WTC11 (cell line): ENCODE data around the gene PPDPF. TPM values are rescaled to one million over a fixed set of nuclear protein-coding genes. Genes with fewer than 3 reads are reported as not detected.
A peak's percentile ranks its signal among the peaks of the same experiment; 100 is the strongest.

ENCODE experiments used
- ATAC-seq: fragments of 200-7000 bp; cut with Tn5 transposase; 2 replicates; pipeline ENCODE4 v1.10.0; 2021; ENCODE audit warnings: mild to moderate bottlenecking, moderate library complexity
- CTCF ChIA-PET: fragments of 300-600 bp; sonication (Branson Sonifier 250); formaldehyde crosslinking; loops from one replicate; lab custom pipeline; 2021; ENCODE audit warnings: antibody characterized with exemption; lab: Charles Lee
- POLR2A ChIA-PET: fragments of 350-600 bp; sonication (Branson Sonifier 250); formaldehyde crosslinking; loops from one replicate; lab custom pipeline; 2021; ENCODE audit warnings: antibody characterized with exemption; lab: Charles Lee
- DNase-seq: peaks from one replicate; pipeline ENCODE4 v3.0.0; 2021; ENCODE audit warnings: low spot score
- H3K27ac Mint-ChIP-seq: 2 replicates; pipeline ENCODE4 v1.8.0; 2021; ENCODE audit warnings: mixed read lengths
- H3K27me3 Mint-ChIP-seq: 2 replicates; pipeline ENCODE4 v1.8.0; 2021; ENCODE audit warnings: low read depth, mild to moderate bottlenecking, moderate library complexity, mixed read lengths
- H3K36me3 Mint-ChIP-seq: 2 replicates; pipeline ENCODE4 v1.8.0; 2021; ENCODE audit warnings: mixed read lengths
- H3K4me1 Mint-ChIP-seq: 2 replicates; pipeline ENCODE4 v1.8.0; 2022; ENCODE audit warnings: mixed read lengths
- H3K4me3 Mint-ChIP-seq: 2 replicates; pipeline ENCODE4 v1.8.0; 2021; ENCODE audit warnings: mild to moderate bottlenecking, moderate library complexity, mixed read lengths
- H3K9me3 Mint-ChIP-seq: 2 replicates; pipeline ENCODE4 v1.8.0; 2021; ENCODE audit warnings: mixed read lengths
- ELF4 ChIP-seq: sonication (generic); formaldehyde crosslinking; IDR thresholded peaks from 2 replicates; pipeline ENCODE4 v1.8.1; 2022; ENCODE audit warnings: low read depth, mild to moderate bottlenecking, moderate library complexity, missing genetic modification reagents
- ETV6 ChIP-seq: sonication (generic); formaldehyde crosslinking; IDR thresholded peaks from 2 replicates; pipeline ENCODE4 v1.8.1; 2022; ENCODE audit warnings: mild to moderate bottlenecking, missing genetic modification reagents
- FOXJ3 ChIP-seq: sonication (generic); formaldehyde crosslinking; IDR thresholded peaks from 2 replicates; pipeline ENCODE4 v1.9.0; 2021; ENCODE audit warnings: missing genetic modification reagents, mild to moderate bottlenecking, borderline replicate concordance
- NFYB ChIP-seq: sonication (generic); formaldehyde crosslinking; conservative IDR thresholded peaks from 2 replicates; pipeline ENCODE4 v1.8.0; 2022; ENCODE audit warnings: low read depth, missing genetic modification reagents
- PRRX2 ChIP-seq: fragments of 250-450 bp; sonication (Bioruptor Pico); IDR thresholded peaks from 2 replicates; pipeline ENCODE4 v1.8.0; 2021; ENCODE audit warnings: mild to moderate bottlenecking
- SMAD4 ChIP-seq: sonication (generic); formaldehyde crosslinking; IDR thresholded peaks from 2 replicates; pipeline ENCODE4 v1.8.0; 2022; ENCODE audit warnings: mild to moderate bottlenecking, missing genetic modification reagents
- SP1 ChIP-seq: sonication (generic); formaldehyde crosslinking; conservative IDR thresholded peaks from 2 replicates; pipeline ENCODE4 v1.8.1; 2022; ENCODE audit warnings: missing genetic modification reagents
- TEAD4 ChIP-seq: sonication (generic); formaldehyde crosslinking; IDR thresholded peaks from 2 replicates; pipeline ENCODE4 v1.8.0; 2022; ENCODE audit warnings: mild to moderate bottlenecking, missing genetic modification reagents
- ZNF219 ChIP-seq: sonication (generic); formaldehyde crosslinking; IDR thresholded peaks from 2 replicates; pipeline ENCODE4 v1.8.0; 2023; ENCODE audit warnings: missing genetic modification reagents, mild to moderate bottlenecking, borderline replicate concordance
- total RNA-seq: library from RNA; stranded (reverse); gene quantifications from 3 replicates; pipeline ENCODE4 v1.2.3, GENCODE V29; 2021
- TF ChIP-seq, protein P1 (sequence below): sonication (generic); formaldehyde crosslinking; IDR thresholded peaks from 2 replicates; pipeline ENCODE4 v1.8.0; 2022; ENCODE audit warnings: mild to moderate bottlenecking, missing genetic modification reagents
- TF ChIP-seq, protein P2 (sequence below): fragments of 250-450 bp; sonication (Bioruptor Pico); IDR thresholded peaks from 2 replicates; pipeline ENCODE4 v1.8.0; 2021; ENCODE audit warnings: mild to moderate bottlenecking
- TF ChIP-seq, protein P3 (sequence below): sonication (generic); formaldehyde crosslinking; IDR thresholded peaks from 2 replicates; pipeline ENCODE4 v1.8.1; 2022; ENCODE audit warnings: missing genetic modification reagents, borderline replicate concordance

The PPDPF gene
- total RNA-seq, 1 experiment from 2014 or later = 170 TPM

DNA sequence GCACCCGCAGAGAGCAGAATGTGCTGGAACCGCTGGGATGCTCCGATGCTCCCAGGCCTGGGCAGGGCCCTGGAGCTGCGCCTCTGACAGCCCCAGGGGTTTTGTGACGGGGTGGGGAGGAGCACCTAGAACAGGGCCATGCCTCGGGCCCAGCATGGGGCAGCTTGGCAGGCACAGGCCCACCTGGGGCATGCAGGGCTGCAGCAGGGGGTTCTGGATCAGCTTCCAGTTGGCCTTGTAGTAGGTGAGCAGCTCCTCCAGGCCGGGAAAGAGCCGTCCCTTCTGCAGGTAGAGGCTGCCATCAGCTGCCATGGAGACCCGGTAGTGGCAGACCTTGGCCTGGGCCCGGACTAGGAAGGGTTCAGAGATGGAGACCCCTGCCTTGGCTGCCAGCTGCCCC is 22.6 kb downstream of the PPDPF start:
- Mint-ChIP-seq H3K27me3 (no peaks in the 10 kb centered on the region), H3K4me1 (0 out of 2 replicates have a peak, but pooled peaks cover 4% of the 10 kb centered on the region), H3K4me3 (no peak overlapping the region), H3K36me3 (no peaks in the 10 kb centered on the region), H3K9me3 (no peaks in the 10 kb centered on the region), H3K27ac (no peak overlapping the region)
- ChIA-PET POLR2A (no interaction called here), CTCF (no interaction called here)
- DNase-seq = no peak
- TF ChIP-seq ELF4 (CRISPR knock-in tag) (no peak), SMAD4 (CRISPR knock-in tag) (no peak)
- no peak for ATAC-seq

DNA sequence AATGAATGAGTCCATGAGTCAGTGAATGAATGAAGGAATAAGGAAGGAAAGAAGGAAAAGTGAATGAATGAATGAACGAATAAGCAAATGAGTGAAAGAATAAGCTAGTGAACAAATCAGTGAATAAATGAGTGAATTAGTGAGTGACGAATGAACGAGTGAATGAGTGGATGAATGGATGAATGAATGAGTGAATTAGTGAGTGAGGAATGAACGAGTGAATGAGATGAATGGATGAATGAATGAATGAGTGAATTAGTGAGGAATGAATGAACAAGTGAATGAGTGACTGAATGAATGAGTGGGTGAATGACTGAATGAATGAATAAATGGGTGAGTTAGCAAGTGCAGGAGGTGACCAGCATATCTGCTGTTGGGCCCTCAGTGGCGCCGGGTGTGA is 23.2 kb downstream of the PPDPF start:
- CTCF ChIA-PET = interaction anchor here (0.5 to 1.4 kb wide), 2 partner anchors 232 to 430 kb away, joined by 3 to 4 read pairs; no protein-coding TSS in a partner anchor
- no peak overlapping the region for H3K4me3 Mint-ChIP-seq
- ATAC-seq = no peak
- no peaks in the 10 kb centered on the region for H3K27me3 Mint-ChIP-seq
- no peaks in the 10 kb centered on the region for H3K36me3 Mint-ChIP-seq
- no peak for DNase-seq
- no peaks in the 10 kb centered on the region for H3K9me3 Mint-ChIP-seq
- TF ChIP-seq ETV6 (CRISPR knock-in tag) (no peak), SP1 (no peak), NFYB (CRISPR knock-in tag) (no peak), TEAD4 (CRISPR knock-in tag) (no peak)
- TF ChIP-seq, protein P1, sequence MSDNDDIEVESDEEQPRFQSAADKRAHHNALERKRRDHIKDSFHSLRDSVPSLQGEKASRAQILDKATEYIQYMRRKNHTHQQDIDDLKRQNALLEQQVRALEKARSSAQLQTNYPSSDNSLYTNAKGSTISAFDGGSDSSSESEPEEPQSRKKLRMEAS (CRISPR knock-in tag) = no peak
- peak overlapping the region; percentile 9; the same call in 1 of the 2 replicates for H3K27ac Mint-ChIP-seq
- POLR2A ChIA-PET = interaction anchor here (0.6 kb wide), 1 partner anchor 152 kb away, joined by 4 read pairs; no protein-coding TSS in a partner anchor
- peaks cover 6% of the 10 kb centered on the region; the same call in 1 of the 2 replicates for H3K4me1 Mint-ChIP-seq

DNA sequence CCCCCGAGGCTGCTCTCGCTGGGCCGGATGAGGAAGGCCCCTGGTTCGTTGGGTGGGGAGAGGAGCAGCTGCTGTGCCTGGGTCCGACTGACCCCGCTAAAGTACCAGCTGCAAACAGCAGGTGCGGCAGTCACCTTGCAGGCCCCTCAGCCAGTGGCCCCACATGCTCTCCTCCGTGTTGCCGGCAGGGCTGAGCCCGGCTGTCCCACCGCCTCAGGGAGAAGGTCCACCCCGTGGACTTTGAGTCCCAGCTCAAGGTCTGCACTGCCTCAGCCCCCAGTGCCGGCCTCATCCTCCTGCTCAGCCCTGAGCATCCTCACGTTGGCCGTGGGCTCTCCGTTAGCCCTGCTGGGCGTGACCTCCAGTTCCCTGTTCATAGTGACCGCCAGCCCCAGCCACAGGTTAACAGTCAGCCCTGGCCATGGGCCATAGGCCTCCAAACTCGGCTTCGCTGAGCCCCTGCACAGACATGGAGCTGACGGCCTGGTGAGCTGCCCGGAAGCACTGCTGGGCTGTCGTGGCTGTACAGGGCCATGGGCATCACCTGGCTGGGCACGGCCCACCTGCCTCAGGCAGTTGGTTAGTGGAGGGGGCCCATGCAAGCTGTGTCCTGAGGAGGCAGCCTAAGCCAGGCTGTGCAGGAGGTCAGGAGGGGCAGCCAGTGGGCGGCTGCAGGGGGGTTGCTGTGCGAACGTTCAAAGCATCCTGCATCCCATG is 23.8 kb downstream of the PPDPF start:
- DNase-seq (no peak), ATAC-seq (no peak)
- Mint-ChIP-seq H3K4me1 (peaks cover 9% of the 10 kb centered on the region), H3K4me3 (no peak overlapping the region), H3K9me3 (no peaks in the 10 kb centered on the region), H3K27ac (no peak overlapping the region), H3K27me3 (no peaks in the 10 kb centered on the region), H3K36me3 (no peaks in the 10 kb centered on the region)
- CTCF ChIA-PET = interaction anchor here (1.4 kb wide), 1 partner anchor 429 kb away, joined by 4 read pairs; no protein-coding TSS in a partner anchor
- TF ChIP-seq FOXJ3 = no peak
- POLR2A ChIA-PET = no interaction called here

DNA sequence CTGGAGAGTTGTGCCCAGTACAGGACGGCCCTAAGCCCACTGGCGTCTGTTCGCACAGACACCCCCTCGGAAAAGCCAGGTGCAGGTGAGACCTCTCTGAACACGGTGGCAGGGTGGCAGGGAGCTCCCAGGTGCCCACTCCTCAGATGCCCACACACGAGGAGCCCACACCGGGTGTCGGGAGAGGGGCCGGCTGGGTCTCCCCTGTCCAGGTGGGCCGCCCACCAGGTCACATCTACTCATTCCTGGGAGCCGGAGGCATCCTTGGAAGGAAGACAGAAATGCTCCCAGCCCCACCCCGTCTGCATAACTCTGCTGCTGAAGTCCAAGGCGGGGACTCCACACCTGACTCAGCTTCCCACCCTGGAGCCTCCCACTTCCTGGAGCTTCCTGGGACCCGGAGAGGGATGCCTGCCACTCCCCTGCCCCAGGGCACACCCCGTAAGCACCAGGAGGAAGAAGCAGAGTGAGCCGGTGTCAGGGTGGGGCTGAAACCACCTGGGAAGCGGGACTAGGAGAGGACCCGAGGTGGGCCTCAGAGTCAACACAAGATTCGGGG is 24.5 kb downstream of the PPDPF start:
- TF ChIP-seq TEAD4 (CRISPR knock-in tag) = no peak
- TF ChIP-seq ZNF219 (CRISPR knock-in tag) = no peak
- no peaks in the 10 kb centered on the region for H3K36me3 Mint-ChIP-seq
- H3K27ac Mint-ChIP-seq = no peak overlapping the region
- H3K9me3 Mint-ChIP-seq = no peaks in the 10 kb centered on the region
- ChIA-PET CTCF (interaction anchor here (1.4 to 3.4 kb wide), 2 partner anchors 8 to 429 kb away, joined by 4 to 48 read pairs; partner anchors contain the start of gene PTK6), POLR2A (no interaction called here)
- no peak overlapping the region for H3K4me3 Mint-ChIP-seq
- DNase-seq = no peak
- ATAC-seq = no peak
- H3K4me1 Mint-ChIP-seq = peaks cover 11% of the 10 kb centered on the region
- H3K27me3 Mint-ChIP-seq = no peaks in the 10 kb centered on the region

DNA sequence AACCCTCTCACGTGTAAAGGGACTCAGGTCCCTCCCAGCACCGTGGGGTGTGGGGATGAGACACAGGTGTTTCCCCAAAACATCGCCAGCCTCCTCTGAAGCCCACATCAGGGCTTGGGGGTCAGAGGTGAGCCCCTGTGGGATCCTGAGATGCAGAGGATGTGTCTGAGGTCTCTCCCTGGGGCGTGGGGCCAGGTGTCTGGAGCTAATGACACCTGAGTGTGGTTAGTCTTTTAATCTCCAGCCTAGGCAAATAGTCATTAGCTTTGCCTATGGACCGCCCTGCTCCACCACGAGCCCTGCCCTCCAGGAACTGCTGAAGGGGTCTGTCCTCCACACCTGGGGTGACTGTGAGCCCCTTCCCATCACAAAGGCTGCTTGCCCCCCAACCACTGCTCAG is 25.2 kb downstream of the PPDPF start:
- ATAC-seq (no peak), DNase-seq (no peak)
- POLR2A ChIA-PET = interaction anchor here (0.5 kb wide), 1 partner anchor 170 kb away, joined by 4 read pairs; no protein-coding TSS in a partner anchor
- no peak overlapping the region for H3K27ac Mint-ChIP-seq
- CTCF ChIA-PET = interaction anchor here (0.7 to 3.4 kb wide), 2 partner anchors 9 to 27 kb away, joined by 3 to 48 read pairs; partner anchors contain the start of gene PTK6
- H3K9me3 Mint-ChIP-seq = no peaks in the 10 kb centered on the region
- TF ChIP-seq SP1 = no peak
- TF ChIP-seq, protein P2, sequence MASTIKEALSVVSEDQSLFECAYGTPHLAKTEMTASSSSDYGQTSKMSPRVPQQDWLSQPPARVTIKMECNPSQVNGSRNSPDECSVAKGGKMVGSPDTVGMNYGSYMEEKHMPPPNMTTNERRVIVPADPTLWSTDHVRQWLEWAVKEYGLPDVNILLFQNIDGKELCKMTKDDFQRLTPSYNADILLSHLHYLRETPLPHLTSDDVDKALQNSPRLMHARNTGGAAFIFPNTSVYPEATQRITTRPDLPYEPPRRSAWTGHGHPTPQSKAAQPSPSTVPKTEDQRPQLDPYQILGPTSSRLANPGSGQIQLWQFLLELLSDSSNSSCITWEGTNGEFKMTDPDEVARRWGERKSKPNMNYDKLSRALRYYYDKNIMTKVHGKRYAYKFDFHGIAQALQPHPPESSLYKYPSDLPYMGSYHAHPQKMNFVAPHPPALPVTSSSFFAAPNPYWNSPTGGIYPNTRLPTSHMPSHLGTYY (CRISPR knock-in tag) = no peak
- TF ChIP-seq, protein P3, sequence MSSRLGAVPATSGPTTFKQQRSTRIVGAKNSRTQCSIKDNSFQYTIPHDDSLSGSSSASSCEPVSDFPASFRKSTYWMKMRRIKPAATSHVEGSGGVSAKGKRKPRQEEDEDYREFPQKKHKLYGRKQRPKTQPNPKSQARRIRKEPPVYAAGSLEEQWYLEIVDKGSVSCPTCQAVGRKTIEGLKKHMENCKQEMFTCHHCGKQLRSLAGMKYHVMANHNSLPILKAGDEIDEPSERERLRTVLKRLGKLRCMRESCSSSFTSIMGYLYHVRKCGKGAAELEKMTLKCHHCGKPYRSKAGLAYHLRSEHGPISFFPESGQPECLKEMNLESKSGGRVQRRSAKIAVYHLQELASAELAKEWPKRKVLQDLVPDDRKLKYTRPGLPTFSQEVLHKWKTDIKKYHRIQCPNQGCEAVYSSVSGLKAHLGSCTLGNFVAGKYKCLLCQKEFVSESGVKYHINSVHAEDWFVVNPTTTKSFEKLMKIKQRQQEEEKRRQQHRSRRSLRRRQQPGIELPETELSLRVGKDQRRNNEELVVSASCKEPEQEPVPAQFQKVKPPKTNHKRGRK (CRISPR knock-in tag) = no peak
- TF ChIP-seq PRRX2 (CRISPR knock-in tag) = no peak
- TF ChIP-seq, all 79 proteins: peak for 0
- no peaks in the 10 kb centered on the region for H3K36me3 Mint-ChIP-seq
- H3K4me1 Mint-ChIP-seq = peaks cover 11% of the 10 kb centered on the region
- H3K27me3 Mint-ChIP-seq = no peaks in the 10 kb centered on the region
- H3K4me3 Mint-ChIP-seq = no peak overlapping the region
